ENCODE data around the gene NXT2.

Gene NXT2

DNA sequence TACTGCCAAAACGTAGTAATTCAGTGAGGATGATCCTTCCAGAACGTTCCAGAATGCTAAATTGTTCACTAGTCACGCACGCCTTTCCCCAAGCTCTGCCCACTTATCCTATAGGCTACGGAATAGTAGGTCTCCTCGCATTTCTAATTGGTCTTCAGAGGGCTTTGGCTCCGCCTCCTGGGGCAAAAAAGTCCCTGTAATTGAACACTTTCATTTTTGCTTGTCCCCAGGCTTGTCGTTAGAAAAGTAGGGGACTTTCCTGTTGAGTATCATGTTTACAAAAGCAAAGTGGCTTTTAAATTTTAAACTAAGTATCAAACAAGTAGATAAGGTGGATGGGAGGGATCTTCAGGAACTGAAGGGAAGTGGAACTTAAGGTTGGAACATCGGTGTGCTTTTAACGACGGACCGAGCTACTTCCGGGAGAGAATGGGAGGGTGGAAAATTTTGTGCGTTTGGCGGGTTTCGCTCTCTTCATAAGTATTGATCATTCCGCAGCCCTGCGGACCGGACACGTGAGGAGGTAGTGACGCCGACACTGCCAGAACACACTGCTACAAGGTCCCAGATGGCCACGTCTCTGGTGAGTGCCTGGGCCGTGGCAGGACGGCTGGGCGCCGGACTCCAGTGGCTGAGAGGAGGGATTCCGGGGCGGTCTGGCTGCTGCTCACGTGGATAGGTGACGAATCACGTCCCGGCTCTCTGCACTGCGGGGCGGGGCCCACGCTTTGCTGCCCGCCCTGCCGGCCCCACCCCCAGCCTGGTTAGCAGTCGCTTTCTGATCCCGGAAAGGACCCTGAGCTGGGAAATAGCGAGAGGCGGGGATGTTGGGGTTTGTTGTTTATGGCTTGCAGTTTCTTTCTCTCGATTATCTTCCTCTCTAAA is at the start of gene NXT2:
Gene NXT2, plus strand, starts transcription at position 406 of the 885 bp plus-strand sequence. Its CDS starts 163 bp downstream, at position 569.
- TF ChIP-seq, protein P1, sequence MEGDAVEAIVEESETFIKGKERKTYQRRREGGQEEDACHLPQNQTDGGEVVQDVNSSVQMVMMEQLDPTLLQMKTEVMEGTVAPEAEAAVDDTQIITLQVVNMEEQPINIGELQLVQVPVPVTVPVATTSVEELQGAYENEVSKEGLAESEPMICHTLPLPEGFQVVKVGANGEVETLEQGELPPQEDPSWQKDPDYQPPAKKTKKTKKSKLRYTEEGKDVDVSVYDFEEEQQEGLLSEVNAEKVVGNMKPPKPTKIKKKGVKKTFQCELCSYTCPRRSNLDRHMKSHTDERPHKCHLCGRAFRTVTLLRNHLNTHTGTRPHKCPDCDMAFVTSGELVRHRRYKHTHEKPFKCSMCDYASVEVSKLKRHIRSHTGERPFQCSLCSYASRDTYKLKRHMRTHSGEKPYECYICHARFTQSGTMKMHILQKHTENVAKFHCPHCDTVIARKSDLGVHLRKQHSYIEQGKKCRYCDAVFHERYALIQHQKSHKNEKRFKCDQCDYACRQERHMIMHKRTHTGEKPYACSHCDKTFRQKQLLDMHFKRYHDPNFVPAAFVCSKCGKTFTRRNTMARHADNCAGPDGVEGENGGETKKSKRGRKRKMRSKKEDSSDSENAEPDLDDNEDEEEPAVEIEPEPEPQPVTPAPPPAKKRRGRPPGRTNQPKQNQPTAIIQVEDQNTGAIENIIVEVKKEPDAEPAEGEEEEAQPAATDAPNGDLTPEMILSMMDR (IDR thresholded peaks at IDR 0.05) = no peak

DNA sequence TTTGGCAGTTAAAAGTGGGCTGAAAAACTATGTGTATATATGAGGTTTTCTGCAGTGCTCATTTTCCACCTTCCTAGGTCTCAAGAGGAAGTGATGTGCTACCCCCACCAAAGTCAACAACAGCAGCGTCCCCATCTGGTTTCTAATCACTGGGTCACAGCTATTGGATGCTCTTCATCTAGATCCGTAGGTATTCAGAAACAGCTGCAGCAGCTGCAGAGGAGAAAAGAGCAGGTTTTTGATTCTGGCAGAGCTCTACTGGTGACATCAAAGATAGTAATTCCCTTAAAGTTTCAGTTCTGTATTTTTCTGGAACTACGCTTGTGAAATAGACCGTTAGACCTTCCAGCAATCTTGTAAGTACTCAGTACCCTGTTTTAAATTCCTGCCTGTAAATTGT is 49.0 kb upstream of the NXT2 start:
- TF ChIP-seq, protein P1 (IDR thresholded peaks at IDR 0.05) = no peak

DNA sequence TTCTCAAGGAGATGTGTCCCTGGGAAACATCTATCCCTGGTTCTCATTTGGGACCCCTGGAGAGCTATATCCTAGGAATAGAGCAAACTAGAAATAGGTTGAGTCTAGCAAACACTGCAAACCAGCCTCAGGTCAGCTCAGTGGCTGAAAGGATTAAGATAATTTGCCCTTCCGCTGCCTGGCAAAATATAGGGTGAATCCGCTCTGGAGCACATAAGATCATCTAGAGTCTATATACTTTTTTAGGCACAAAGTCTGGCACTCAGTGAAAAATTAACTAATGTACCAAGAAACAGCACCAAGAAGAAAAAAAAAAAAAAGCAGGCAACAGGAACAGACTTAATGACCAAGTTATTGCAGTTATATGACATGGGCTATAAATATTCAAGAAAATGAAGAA is 47.5 kb upstream of the NXT2 start:
- TF ChIP-seq, protein P1 (IDR thresholded peaks at IDR 0.05) = no peak

DNA sequence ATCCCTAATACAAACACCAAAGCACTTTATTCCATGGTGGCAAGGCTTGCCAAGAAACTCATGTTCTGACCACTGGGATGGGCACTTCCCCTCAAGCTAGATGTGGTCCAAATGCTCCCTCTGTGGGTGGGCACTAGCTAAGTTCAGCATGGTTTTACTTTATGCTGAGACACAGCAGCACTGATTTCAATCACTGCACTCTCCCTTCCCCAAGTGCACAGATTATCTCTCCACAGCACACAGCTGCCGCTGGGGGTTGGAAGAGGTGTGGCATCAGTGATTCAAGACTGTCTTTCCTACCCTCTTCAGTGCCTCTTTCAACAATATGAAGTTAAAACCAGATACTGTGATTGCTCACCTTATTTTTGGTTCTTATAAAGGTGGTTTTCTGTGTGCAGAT is 38.2 kb upstream of the NXT2 start:
- TF ChIP-seq, protein P1 (IDR thresholded peaks at IDR 0.05) = no peak

DNA sequence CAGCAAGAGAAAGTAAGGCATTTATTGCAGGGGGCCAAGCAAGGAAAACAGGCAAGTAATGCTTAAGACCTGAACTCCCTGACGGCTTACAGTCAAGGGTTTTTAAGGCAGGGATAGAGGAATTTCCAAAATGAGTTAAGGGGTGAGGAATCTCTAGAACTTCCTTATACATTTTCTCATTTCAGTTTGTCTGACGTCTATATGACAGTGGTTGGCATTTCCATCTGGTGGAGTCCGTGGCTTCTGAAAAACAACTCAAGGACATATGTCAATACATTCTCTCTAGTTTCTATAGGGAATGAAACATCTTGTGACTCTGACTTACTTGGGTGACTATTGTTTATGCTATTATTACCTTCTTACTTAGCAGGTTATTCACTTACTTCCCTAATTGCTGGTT is 35.5 kb upstream of the NXT2 start:
- TF ChIP-seq, protein P1 (IDR thresholded peaks at IDR 0.05) = no peak

DNA sequence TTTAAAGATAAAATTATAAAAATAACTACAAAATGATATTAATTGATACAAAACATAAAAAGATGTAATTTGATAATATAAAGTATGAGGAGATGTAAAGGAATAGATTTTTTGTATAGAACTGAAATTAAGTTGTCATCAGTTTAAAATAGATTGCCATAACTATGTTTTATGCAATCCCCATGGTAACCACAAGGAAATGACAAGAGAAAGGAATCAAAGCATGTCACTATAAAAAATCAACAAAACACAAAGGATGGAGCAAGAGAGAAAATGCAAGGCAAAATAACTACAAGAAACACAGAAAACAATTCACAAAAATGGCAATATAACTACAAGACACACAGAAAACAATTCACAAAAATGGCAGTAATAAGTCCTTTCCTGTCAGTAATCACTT is 27.7 kb upstream of the NXT2 start:
- TF ChIP-seq, protein P1 (IDR thresholded peaks at IDR 0.05) = no peak

DNA sequence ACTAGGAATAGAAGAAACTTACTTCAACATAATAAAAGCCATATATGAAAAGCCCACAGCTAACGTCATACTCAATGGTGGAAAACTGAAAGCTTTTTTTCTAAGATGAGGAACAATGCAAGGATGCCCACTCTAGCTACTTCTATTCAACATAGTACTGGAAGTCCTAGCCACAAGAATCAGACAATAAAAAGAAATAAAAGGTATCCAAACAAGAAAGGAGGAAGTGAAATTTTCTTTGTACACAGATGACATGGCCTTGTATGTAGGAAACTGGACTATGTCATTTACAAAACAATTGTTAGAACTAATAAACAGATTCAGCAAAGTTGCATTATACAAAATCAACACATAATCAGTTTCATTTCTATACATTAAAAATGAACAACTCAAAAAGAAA is 25.5 kb upstream of the NXT2 start:
- TF ChIP-seq, protein P1 (IDR thresholded peaks at IDR 0.05) = no peak

Data from LNCAP (cell line).